Naive thymus-derived CD4-positive, alpha-beta T cell (primary cell): ENCODE results near the gene MAD2L1BP. TPM values are rescaled to one million over a fixed set of nuclear protein-coding genes. Genes with fewer than 3 reads are reported as not detected.

Experiments
- ATAC-seq: fragments of 150-1000 bp; cut with Tn5 transposase; 2 replicates; pipeline ENCODE4 v1.10.0; 2021; ENCODE audit warnings: mild to moderate bottlenecking, moderate library complexity
- CTCF ChIA-PET: fragments of 350-600 bp; sonication (Branson Sonifier 250); formaldehyde crosslinking; loops from one replicate; lab custom pipeline; 2021; ENCODE audit warnings: antibody characterized with exemption; lab: Charles Lee
- POLR2A ChIA-PET: fragments of 350-600 bp; sonication (Branson Sonifier 250); formaldehyde crosslinking; loops from one replicate; lab custom pipeline; 2021; ENCODE audit warnings: antibody characterized with exemption, inconsistent platforms; lab: Charles Lee
- DNase-seq, 9 donors: peaks; one replicate each; pipeline versions ENCODE4 v3.0.0 to v3.0.0-alpha.2; 2020 to 2022; ENCODE audit warnings: mixed read lengths in 1 of 9
- H3K27ac ChIP-seq: one replicate; pipeline ENCODE4 v1.7.0; 2013; ENCODE audit warnings: mild to moderate bottlenecking, low read depth, low read length, moderate library complexity
- H3K27me3 ChIP-seq, 2 donors: one replicate each; pipeline ENCODE4 v1.7.0; 2013; ENCODE audit warnings: low read length in 2 of 2, mild to moderate bottlenecking in 2 of 2, moderate library complexity in 2 of 2; ENCODE audit not compliant: control insufficient read depth in 2 of 2, insufficient read depth in 2 of 2
- H3K36me3 ChIP-seq, 3 experiments: 1 replicate in 2 of 3; 2 replicates in 1 of 3; pipeline ENCODE4 v1.7.0; 2013; ENCODE audit warnings: low read length in 3 of 3, mild to moderate bottlenecking in 3 of 3, moderate library complexity in 1 of 3; ENCODE audit not compliant: insufficient read depth in 3 of 3, control insufficient read depth in 2 of 3
- H3K4me1 ChIP-seq, 2 donors: one replicate each; pipeline ENCODE4 v1.7.0; 2013; ENCODE audit warnings: low read length in 2 of 2, mild to moderate bottlenecking in 2 of 2, moderate library complexity in 1 of 2; ENCODE audit not compliant: control insufficient read depth in 2 of 2, insufficient read depth in 2 of 2
- H3K4me3 ChIP-seq: 2 replicates; pipeline ENCODE4 v1.7.0; 2013; ENCODE audit warnings: mild to moderate bottlenecking, low read length
- H3K9me3 ChIP-seq, 3 experiments: 1 replicate in 2 of 3; 2 replicates in 1 of 3; pipeline ENCODE4 v1.7.0; 2013; ENCODE audit warnings: low read length in 3 of 3; ENCODE audit not compliant: control insufficient read depth in 2 of 3
- H3K27ac Mint-ChIP-seq, 9 donors: one replicate each; pipeline ENCODE4 v1.8.0; 2020 to 2022; ENCODE audit warnings: mixed read lengths in 9 of 9, mild to moderate bottlenecking in 8 of 9, moderate library complexity in 5 of 9, inconsistent platforms in 2 of 9
- H3K27me3 Mint-ChIP-seq, 5 donors: one replicate each; pipeline ENCODE4 v1.8.0; 2021 to 2022; ENCODE audit warnings: mixed read lengths in 5 of 5, mild to moderate bottlenecking in 1 of 5
- H3K36me3 Mint-ChIP-seq, 5 donors: one replicate each; pipeline ENCODE4 v1.8.0; 2020 to 2022; ENCODE audit warnings: mixed read lengths in 5 of 5, mild to moderate bottlenecking in 3 of 5, inconsistent platforms in 1 of 5
- H3K4me1 Mint-ChIP-seq, 7 donors: one replicate each; pipeline ENCODE4 v1.8.0; 2020 to 2022; ENCODE audit warnings: mixed read lengths in 7 of 7, mild to moderate bottlenecking in 3 of 7, inconsistent platforms in 1 of 7
- H3K4me3 Mint-ChIP-seq, 10 donors: one replicate each; pipeline ENCODE4 v1.8.0; 2020 to 2022; ENCODE audit warnings: mild to moderate bottlenecking in 10 of 10, mixed read lengths in 10 of 10, moderate library complexity in 6 of 10, inconsistent platforms in 2 of 10
- H3K9me3 Mint-ChIP-seq, 11 donors: one replicate each; pipeline ENCODE4 v1.8.0; 2020 to 2022; ENCODE audit warnings: mixed read lengths in 11 of 11, mild to moderate bottlenecking in 4 of 11, inconsistent platforms in 1 of 11, moderate library complexity in 1 of 11
- intact Hi-C, 2 donors: fragments of 100-400 bp; cut with micrococcal nuclease; formaldehyde crosslinking; loops; one replicate each; pipeline ENCODE4 v1.15.1; 2023
- polyA plus RNA-seq, 2 donors: library from polyadenylated mRNA; unstranded; fragments of 300-500 nt; fragmentation: Illumina TruSeq; gene quantifications; one replicate each; pipeline ENCODE4 v1.2.3, GENCODE V29; 2021
- total RNA-seq, 6 experiments: library from RNA in 5 of 6; stranded (reverse) in 5 of 6; gene quantifications; 1 replicate in 5 of 6; 2 replicates in 1 of 6; pipeline ENCODE4 v1.2.3 and lab custom pipeline; 2021 to 2026

Gene MAD2L1BP
- total and polyA plus RNA-seq, 7 experiments from 2014 or later, result 14.9 to 44.5 (median 28.0) TPM

GRCh38 chr6:43606019-43606418 is 29.6 kb upstream of the MAD2L1BP start:
- ChIA-PET CTCF (interaction anchor here (0.6 to 0.7 kb wide), 2 partner anchors 17 to 33 kb away, joined by 3 read pairs; no protein-coding TSS in a partner anchor), POLR2A (interaction anchor here (0.6 kb wide), 1 partner anchor 238 kb away, joined by 3 read pairs; no protein-coding TSS in a partner anchor)
- Mint-ChIP-seq H3K9me3 (no peaks in the 10 kb centered on the region), H3K4me3 (no peak overlapping the region), H3K4me1 (peaks cover 0 to 14% (median 5%) of the 10 kb centered on the region in 7 donors), H3K36me3 (peaks cover 12 to 28% (median 16%) of the 10 kb centered on the region in 5 donors), H3K27ac (no peak overlapping the region), H3K27me3 (no peaks in the 10 kb centered on the region)
- DNase-seq (no peak), ATAC-seq (no peak)
- Histone ChIP-seq H3K4me1 (no peaks in the 10 kb centered on the region), H3K4me3 (no peak overlapping the region), H3K9me3 (no peaks in the 10 kb centered on the region), H3K27me3 (no peaks in the 10 kb centered on the region), H3K36me3 (peaks cover 2 to 40% (median 11%) of the 10 kb centered on the region in 3 experiments), H3K27ac (no peak overlapping the region)
- intact Hi-C loops, result loop anchor here in 1 of 2 donors (5.0 kb wide), 1 partner anchor 151 kb away; no protein-coding TSS in a partner anchor

GRCh38 chr6:43608310-43608763 is 27.3 kb upstream of the MAD2L1BP start:
- intact Hi-C loops, result loop anchor here (1.0 to 5.0 kb wide), 7 partner anchors 20 to 471 kb away; partner anchors contain the start of genes GTPBP2 (in 2 of the 2), MAD2L1BP (in 1 of the 2) and RSPH9 (in 1 of the 2)
- no peak overlapping the region for H3K27ac ChIP-seq
- ChIA-PET POLR2A (interaction anchor here (1.0 to 1.3 kb wide), 5 partner anchors 13 to 360 kb away, joined by 3 to 4 read pairs (median 3); partner anchors contain the start of genes MAD2L1BP, POLH and XPO5), CTCF (interaction anchor here (0.6 to 1.7 kb wide), 9 partner anchors 11 to 1040 kb away, joined by 3 to 7 read pairs (median 4); no protein-coding TSS in a partner anchor)
- no peak overlapping the region for H3K4me3 ChIP-seq
- peak overlapping the region in 4 of 9 donors; percentile 0 to 16 (median 4) for H3K27ac Mint-ChIP-seq
- H3K4me3 Mint-ChIP-seq, result no peak overlapping the region
- H3K4me1 ChIP-seq, result no peaks in the 10 kb centered on the region
- peaks cover 10 to 41% (median 13%) of the 10 kb centered on the region in 3 experiments for H3K36me3 ChIP-seq
- ATAC-seq (peak; percentile 57), DNase-seq (peak in 8 of 9 donors; percentile 12 to 49 (median 43))
- H3K9me3 ChIP-seq, result no peaks in the 10 kb centered on the region
- H3K9me3 Mint-ChIP-seq, result no peaks in the 10 kb centered on the region
- peaks cover 7 to 21% (median 11%) of the 10 kb centered on the region in 5 donors for H3K36me3 Mint-ChIP-seq
- no peaks in the 10 kb centered on the region for H3K27me3 Mint-ChIP-seq
- peaks cover 0 to 10% (median 5%) of the 10 kb centered on the region in 7 donors for H3K4me1 Mint-ChIP-seq
- no peaks in the 10 kb centered on the region for H3K27me3 ChIP-seq

- CTCF ChIA-PET, result interaction anchor here (0.6 to 1.7 kb wide), 8 partner anchors 12 to 1041 kb away, joined by 3 to 7 read pairs (median 4); no protein-coding TSS in a partner anchor
These were observed 26.8 kb upstream of the MAD2L1BP start for GRCh38 chr6:43608807-43609206.

DNA sequence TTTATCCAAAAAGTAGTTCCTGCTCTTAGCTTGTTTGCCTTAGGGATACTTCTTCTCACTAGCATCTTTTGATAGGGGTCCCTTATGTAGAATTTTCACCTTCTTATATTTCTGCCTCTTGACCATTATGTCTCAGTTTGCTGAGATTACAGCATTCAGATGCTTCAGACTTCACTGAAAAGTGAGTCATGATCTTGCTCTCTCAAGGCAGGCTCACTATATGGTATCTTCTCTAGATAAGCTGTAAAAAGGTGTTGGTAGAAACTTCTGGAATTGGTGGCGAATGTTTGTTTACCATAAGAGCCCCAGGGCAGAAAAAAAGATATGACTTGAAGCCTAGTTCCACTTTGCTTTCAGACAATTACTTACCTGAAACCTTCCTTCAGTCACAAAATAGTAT is 26.2 kb upstream of the MAD2L1BP start:
- peak overlapping the region in 1 of 9 donors; percentile 21 for H3K27ac Mint-ChIP-seq
- POLR2A ChIA-PET, result interaction anchor here (1.0 to 2.0 kb wide), 3 partner anchors 27 to 361 kb away, joined by 3 to 5 read pairs (median 3); partner anchors contain the start of genes MAD2L1BP, POLH and XPO5

More at GRCh38 chr6:43608807-43609206, 26.8 kb upstream of the MAD2L1BP start:
- Histone ChIP-seq H3K9me3 (no peaks in the 10 kb centered on the region), H3K4me3 (no peak overlapping the region), H3K4me1 (no peaks in the 10 kb centered on the region), H3K36me3 (peaks cover 15 to 42% (median 18%) of the 10 kb centered on the region in 3 experiments), H3K27me3 (no peaks in the 10 kb centered on the region), H3K27ac (no peak overlapping the region)
- Mint-ChIP-seq H3K4me3 (no peak overlapping the region), H3K27me3 (no peaks in the 10 kb centered on the region), H3K4me1 (peaks cover 0 to 10% (median 5%) of the 10 kb centered on the region in 7 donors), H3K27ac (peak overlapping the region in 6 of 9 donors; percentile 6 to 65 (median 22)), H3K9me3 (no peaks in the 10 kb centered on the region), H3K36me3 (peaks cover 9 to 20% (median 16%) of the 10 kb centered on the region in 5 donors)
- DNase-seq (no peak), ATAC-seq (no peak)
- POLR2A ChIA-PET, result interaction anchor here (1.0 to 1.3 kb wide), 5 partner anchors 14 to 361 kb away, joined by 3 to 4 read pairs (median 3); partner anchors contain the start of genes MAD2L1BP, POLH and XPO5
- intact Hi-C loops, result loop anchor here (1.0 to 5.0 kb wide), 7 partner anchors 20 to 470 kb away; partner anchors contain the start of genes GTPBP2 (in 2 of the 2), MAD2L1BP (in 1 of the 2) and RSPH9 (in 1 of the 2)

GRCh38 chr6:43610431-43610830 is 25.2 kb upstream of the MAD2L1BP start:
- CTCF ChIA-PET, result interaction anchor here (0.9 to 1.1 kb wide), 3 partner anchors 46 to 57 kb away, joined by 3 read pairs; no protein-coding TSS in a partner anchor
- Mint-ChIP-seq H3K4me3 (no peak overlapping the region), H3K4me1 (peaks cover 0 to 10% (median 5%) of the 10 kb centered on the region in 7 donors), H3K27me3 (no peaks in the 10 kb centered on the region), H3K36me3 (peaks cover 8 to 23% (median 17%) of the 10 kb centered on the region in 5 donors), H3K9me3 (no peaks in the 10 kb centered on the region), H3K27ac (no peak overlapping the region)
- ATAC-seq (no peak), DNase-seq (no peak)
- Histone ChIP-seq H3K4me3 (no peak overlapping the region), H3K36me3 (peaks cover 19 to 32% (median 20%) of the 10 kb centered on the region in 3 experiments), H3K9me3 (no peaks in the 10 kb centered on the region), H3K27ac (no peak overlapping the region), H3K4me1 (no peaks in the 10 kb centered on the region), H3K27me3 (no peaks in the 10 kb centered on the region)
- POLR2A ChIA-PET, result interaction anchor here (1.1 to 2.0 kb wide), 2 partner anchors 13 to 25 kb away, joined by 3 to 5 read pairs; partner anchors contain the start of gene MAD2L1BP
- intact Hi-C loops, result no loop called here

More for the DNA sequence above, 26.2 kb upstream of the MAD2L1BP start:
- no peak overlapping the region for H3K4me3 ChIP-seq
- DNase-seq (no peak), ATAC-seq (no peak)
- Mint-ChIP-seq H3K36me3 (peaks cover 8 to 19% (median 17%) of the 10 kb centered on the region in 5 donors), H3K9me3 (no peaks in the 10 kb centered on the region), H3K27me3 (no peaks in the 10 kb centered on the region), H3K4me3 (no peak overlapping the region), H3K4me1 (peaks cover 0 to 10% (median 5%) of the 10 kb centered on the region in 7 donors)
- CTCF ChIA-PET, result interaction anchor here (0.7 to 1.7 kb wide), 3 partner anchors 15 to 471 kb away, joined by 3 to 7 read pairs (median 3); no protein-coding TSS in a partner anchor
- no peak overlapping the region for H3K27ac ChIP-seq
- H3K27me3 ChIP-seq, result no peaks in the 10 kb centered on the region
- peaks cover 20 to 42% (median 20%) of the 10 kb centered on the region in 3 experiments for H3K36me3 ChIP-seq
- H3K9me3 ChIP-seq, result no peaks in the 10 kb centered on the region
- H3K4me1 ChIP-seq, result no peaks in the 10 kb centered on the region
- intact Hi-C loops, result loop anchor here (2.0 to 5.0 kb wide), 4 partner anchors 19 to 148 kb away; partner anchors contain the start of genes GTPBP2 (in 2 of the 2) and RSPH9 (in 1 of the 2)

DNA sequence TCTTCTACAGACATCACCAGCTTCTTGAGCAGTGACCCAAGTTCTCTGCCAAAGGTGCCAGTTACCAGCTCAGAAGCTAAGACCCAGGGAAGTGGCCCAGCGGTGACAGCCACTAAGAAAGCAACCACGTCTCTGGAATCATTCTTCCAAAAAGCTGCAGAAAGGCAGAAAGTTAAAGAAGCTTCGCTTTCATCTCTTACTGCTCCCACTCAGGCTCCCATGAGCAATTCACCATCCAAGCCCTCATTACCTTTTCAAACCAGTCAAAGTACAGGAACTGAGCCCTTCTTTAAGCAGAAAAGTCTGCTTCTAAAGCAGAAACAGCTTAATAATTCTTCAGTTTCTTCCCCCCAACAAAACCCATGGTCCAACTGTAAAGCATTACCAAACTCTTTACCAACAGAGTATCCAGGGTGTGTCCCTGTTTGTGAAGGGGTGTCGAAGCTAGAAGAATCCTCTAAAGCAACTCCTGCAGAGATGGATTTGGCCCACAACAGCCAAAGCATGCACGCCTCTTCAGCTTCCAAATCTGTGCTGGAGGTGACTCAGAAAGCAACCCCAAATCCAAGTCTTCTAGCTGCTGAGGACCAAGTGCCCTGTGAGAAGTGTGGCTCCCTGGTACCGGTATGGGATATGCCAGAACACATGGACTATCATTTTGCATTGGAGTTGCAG is 21.8 kb upstream of the MAD2L1BP start:
- H3K9me3 Mint-ChIP-seq, result no peaks in the 10 kb centered on the region
- no peak overlapping the region for H3K27ac ChIP-seq
- H3K4me3 Mint-ChIP-seq, result no peak overlapping the region
- POLR2A ChIA-PET, result interaction anchor here (0.5 to 1.6 kb wide), 4 partner anchors 15 to 1026 kb away, joined by 3 to 6 read pairs (median 3); partner anchors contain the start of gene GTPBP2
- no peak for DNase-seq
- no peaks in the 10 kb centered on the region for H3K27me3 ChIP-seq
- H3K4me1 ChIP-seq, result no peaks in the 10 kb centered on the region
- H3K4me1 Mint-ChIP-seq, result peaks cover 0 to 3% (median 0%) of the 10 kb centered on the region in 7 donors
- H3K27me3 Mint-ChIP-seq, result no peaks in the 10 kb centered on the region
- CTCF ChIA-PET, result interaction anchor here (0.9 kb wide), 1 partner anchor 30 kb away, joined by 3 read pairs; no protein-coding TSS in a partner anchor
- H3K27ac Mint-ChIP-seq, result peak overlapping the region in 3 of 9 donors; percentile 19 to 55 (median 38)
- peaks cover 19 to 27% (median 20%) of the 10 kb centered on the region in 3 experiments for H3K36me3 ChIP-seq
- no peak for ATAC-seq
- no peak overlapping the region for H3K4me3 ChIP-seq
- peaks cover 8 to 18% (median 12%) of the 10 kb centered on the region in 5 donors for H3K36me3 Mint-ChIP-seq
- H3K9me3 ChIP-seq, result no peaks in the 10 kb centered on the region
- intact Hi-C loops, result no loop called here
